Peyer's patch (tissue), 4 donors: ENCODE measurements around the gene METAP1. TPM values are rescaled to one million over a fixed set of nuclear protein-coding genes. Genes with fewer than 3 reads are reported as not detected.

Source experiments
- DNase-seq, 3 donors: peaks; one replicate each; pipeline ENCODE4 v3.0.0-alpha.2; 2017 to 2019
- H3K27ac ChIP-seq, 4 donors: fragments of 200-600 bp; sonication (generic); one replicate each; pipeline ENCODE4 v1.5.1; 2016 to 2019
- H3K27me3 ChIP-seq, 2 donors: fragments of 200-600 bp; sonication (generic); one replicate each; pipeline ENCODE4 v1.5.1; 2019
- H3K36me3 ChIP-seq, 3 donors: fragments of 200-600 bp; sonication (generic); one replicate each; pipeline ENCODE4 v1.5.1; 2016 to 2019
- H3K4me1 ChIP-seq, 4 donors: fragments of 200-600 bp; sonication (generic); one replicate each; pipeline ENCODE4 v1.5.1; 2016 to 2019
- H3K4me3 ChIP-seq, 4 donors: fragments of 200-600 bp; sonication (generic); 1 replicate in 3 of 4; 2 replicates in 1 of 4; pipeline ENCODE4 v1.5.1; 2016 to 2019; ENCODE audit warnings: mild to moderate bottlenecking in 1 of 4
- H3K9me3 ChIP-seq, 4 donors: fragments of 200-600 bp; sonication (generic); one replicate each; pipeline ENCODE4 v1.5.1; 2016 to 2019; ENCODE audit warnings: mild to moderate bottlenecking in 1 of 4
- CTCF ChIP-seq, 6 experiments: fragments of 450-650 bp in 4 of 6; fragments of 200-600 bp in 2 of 6; sonication (generic) in 1 of 6; IDR thresholded peaks; one replicate each; pipeline ENCODE4 v1.5.1; 2017 to 2019; ENCODE audit warnings: antibody characterized with exemption in 6 of 6, mild to moderate bottlenecking in 3 of 6, moderate library complexity in 1 of 6
- POLR2A ChIP-seq, 2 donors: fragments of 450-650 bp; IDR thresholded peaks; one replicate each; pipeline ENCODE4 v1.5.1; 2017; ENCODE audit warnings: antibody characterized with exemption in 2 of 2, mild to moderate bottlenecking in 2 of 2, moderate library complexity in 2 of 2
- total RNA-seq, 4 donors: library from RNA; depleted of rRNA; stranded (reverse); fragments of >200 nt; gene quantifications; one replicate each; pipeline ENCODE4 v1.1.0, GENCODE V29; 2016

Gene METAP1
- total RNA-seq, 4 donors from 2014 or later: 28.9 to 35.4 (median 32.5) TPM

GRCh38 chr4:98998551-98998950, 3.0 kb downstream of the METAP1 start:
- no peak overlapping the region for H3K4me3 ChIP-seq
- no peak for DNase-seq
- H3K36me3 ChIP-seq: no peaks in the 10 kb centered on the region
- H3K27me3 ChIP-seq: no peaks in the 10 kb centered on the region
- H3K9me3 ChIP-seq: no peaks in the 10 kb centered on the region
- TF ChIP-seq CTCF (IDR thresholded peaks at IDR 0.05) (no peak), POLR2A (IDR thresholded peaks at IDR 0.05) (no peak)
- no peak overlapping the region for H3K27ac ChIP-seq
- H3K4me1 ChIP-seq: peaks cover 0 to 14% (median 0%) of the 10 kb centered on the region in 4 donors

- H3K36me3 ChIP-seq: no peaks in the 10 kb centered on the region
- no peaks in the 10 kb centered on the region for H3K4me1 ChIP-seq
- DNase-seq: no peak
- H3K27me3 ChIP-seq: no peaks in the 10 kb centered on the region
- TF ChIP-seq CTCF (IDR thresholded peaks at IDR 0.05): no peak
- H3K9me3 ChIP-seq: no peaks in the 10 kb centered on the region
- no peak overlapping the region for H3K4me3 ChIP-seq
- no peak overlapping the region for H3K27ac ChIP-seq
Observed at GRCh38 chr4:99002279-99002678, 6.8 kb downstream of the METAP1 start.

- no peak overlapping the region for H3K4me3 ChIP-seq
- H3K9me3 ChIP-seq: no peaks in the 10 kb centered on the region
- DNase-seq: no peak
- H3K4me1 ChIP-seq: no peaks in the 10 kb centered on the region
- no peaks in the 10 kb centered on the region for H3K27me3 ChIP-seq
- H3K36me3 ChIP-seq: no peaks in the 10 kb centered on the region
- TF ChIP-seq POLR2A (IDR thresholded peaks at IDR 0.05): no peak
- TF ChIP-seq CTCF (IDR thresholded peaks at IDR 0.05): no peak
- H3K27ac ChIP-seq: no peak overlapping the region
Observed at GRCh38 chr4:99008051-99008450, 12.5 kb downstream of the METAP1 start.

- no peak for TF ChIP-seq POLR2A (IDR thresholded peaks at IDR 0.05)
- no peak for TF ChIP-seq CTCF (IDR thresholded peaks at IDR 0.05)
Observed at GRCh38 chr4:99011910-99012309, 16.4 kb downstream of the METAP1 start.

GRCh38 chr4:99013402-99013843, 17.9 kb downstream of the METAP1 start:
- H3K27ac ChIP-seq: no peak overlapping the region
- H3K9me3 ChIP-seq: no peaks in the 10 kb centered on the region
- H3K4me1 ChIP-seq: no peaks in the 10 kb centered on the region
- no peak for TF ChIP-seq CTCF (IDR thresholded peaks at IDR 0.05)
- TF ChIP-seq POLR2A (IDR thresholded peaks at IDR 0.05): no peak
- H3K27me3 ChIP-seq: no peaks in the 10 kb centered on the region
- H3K4me3 ChIP-seq: no peak overlapping the region
- no peak for DNase-seq
- no peaks in the 10 kb centered on the region for H3K36me3 ChIP-seq

More at GRCh38 chr4:99011910-99012309, 16.4 kb downstream of the METAP1 start:
- Histone ChIP-seq H3K27ac (no peak overlapping the region), H3K36me3 (no peaks in the 10 kb centered on the region), H3K9me3 (no peaks in the 10 kb centered on the region), H3K4me3 (no peak overlapping the region), H3K4me1 (no peaks in the 10 kb centered on the region), H3K27me3 (no peaks in the 10 kb centered on the region)
- no peak for DNase-seq
